ENCODE measurements around the gene ANAPC4. TPM values are rescaled to one million over a fixed set of nuclear protein-coding genes. Genes with fewer than 3 reads are reported as not detected.

ANAPC4 gene, protein sequence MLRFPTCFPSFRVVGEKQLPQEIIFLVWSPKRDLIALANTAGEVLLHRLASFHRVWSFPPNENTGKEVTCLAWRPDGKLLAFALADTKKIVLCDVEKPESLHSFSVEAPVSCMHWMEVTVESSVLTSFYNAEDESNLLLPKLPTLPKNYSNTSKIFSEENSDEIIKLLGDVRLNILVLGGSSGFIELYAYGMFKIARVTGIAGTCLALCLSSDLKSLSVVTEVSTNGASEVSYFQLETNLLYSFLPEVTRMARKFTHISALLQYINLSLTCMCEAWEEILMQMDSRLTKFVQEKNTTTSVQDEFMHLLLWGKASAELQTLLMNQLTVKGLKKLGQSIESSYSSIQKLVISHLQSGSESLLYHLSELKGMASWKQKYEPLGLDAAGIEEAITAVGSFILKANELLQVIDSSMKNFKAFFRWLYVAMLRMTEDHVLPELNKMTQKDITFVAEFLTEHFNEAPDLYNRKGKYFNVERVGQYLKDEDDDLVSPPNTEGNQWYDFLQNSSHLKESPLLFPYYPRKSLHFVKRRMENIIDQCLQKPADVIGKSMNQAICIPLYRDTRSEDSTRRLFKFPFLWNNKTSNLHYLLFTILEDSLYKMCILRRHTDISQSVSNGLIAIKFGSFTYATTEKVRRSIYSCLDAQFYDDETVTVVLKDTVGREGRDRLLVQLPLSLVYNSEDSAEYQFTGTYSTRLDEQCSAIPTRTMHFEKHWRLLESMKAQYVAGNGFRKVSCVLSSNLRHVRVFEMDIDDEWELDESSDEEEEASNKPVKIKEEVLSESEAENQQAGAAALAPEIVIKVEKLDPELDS
- total RNA-seq (2012; rRNA removed) (18.3 and 23.3 TPM in 2 replicates), polyA plus RNA-seq (2012; rRNA removed) (9.6 and 12.4 TPM in 2 replicates), Bru-seq, nascent RNA (percentile 74 among the genes with signal in this experiment), BruChase-seq, experiment 1, labeled RNA remaining after a 6-hour chase (percentile 74 among the genes with signal in this experiment), BruChase-seq, experiment 2, labeled RNA remaining after a 2-hour chase (percentile 87 among the genes with signal in this experiment)
- polyA plus RNA-seq (2012; cell fraction: cytosol; rRNA removed): 0.98 and 1.3 TPM in 2 replicates
- polyA plus RNA-seq (2012; cell fraction: nucleus; rRNA removed; ENCODE audit: low replicate concordance): 6.2 and 41.5 TPM in 2 replicates
- long read RNA-seq, transcript ANAPC4-201 (29 exons, 2,685 nt): major isoform, 16 of 36 reads
- long read RNA-seq, partial matches to known transcripts: 3 of 36 reads
- long read RNA-seq, other reads (novel, unspliced or antisense): 15 of 36 reads

DNA sequence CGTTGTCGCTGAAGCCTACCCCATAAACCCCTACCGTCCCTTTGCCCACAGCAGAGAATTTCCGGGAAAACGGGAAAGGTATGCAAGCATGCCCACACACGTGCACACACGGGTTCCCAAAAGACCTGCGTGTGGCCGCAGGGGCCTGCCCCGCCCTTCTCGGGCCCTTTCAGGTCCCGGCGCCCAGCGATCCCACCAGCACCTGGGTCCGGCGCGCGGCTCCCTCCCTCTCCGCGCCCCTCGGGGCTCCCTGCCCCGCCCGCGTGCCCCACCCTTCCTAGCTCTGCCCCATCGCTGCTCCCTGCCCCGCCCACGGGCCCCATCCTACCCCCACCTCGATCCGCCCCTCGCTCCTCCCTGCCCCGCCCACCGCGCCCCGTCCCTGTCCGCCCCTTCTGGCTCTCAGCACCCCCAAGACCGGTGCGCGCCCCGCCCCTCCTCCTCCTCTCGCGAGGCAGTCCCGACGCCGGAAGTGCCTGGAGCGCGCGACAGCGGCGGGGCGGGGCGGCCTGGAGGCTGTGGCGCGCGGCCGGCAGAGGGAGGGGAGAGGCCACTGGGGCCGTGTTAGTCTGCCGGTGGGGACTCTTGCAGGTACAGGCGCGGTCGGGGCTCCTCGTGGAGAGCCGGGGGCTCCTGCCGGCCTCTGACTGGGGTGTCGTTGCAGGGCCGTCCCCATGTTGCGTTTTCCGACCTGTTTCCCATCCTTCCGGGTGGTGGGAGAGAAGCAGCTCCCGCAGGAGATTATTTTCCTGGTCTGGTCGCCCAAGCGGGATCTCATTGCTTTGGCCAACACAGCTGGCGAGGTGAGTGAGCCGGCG lies at the start of gene ANAPC4:
Gene ANAPC4 (plus strand): TSS at position 510 of the 818 bp plus-strand sequence. CDS start 165 bp downstream, at position 675.
- H4K8ac ChIP-seq (ENCODE audit: low read depth in 2 of 2, low read length in 2 of 2): peak within 1 kb of the TSS; percentile 82 to 94
- peaks cover 5% of the 10 kb centered on the region; the same call in 1 of the 2 replicates for H3K36me3 ChIP-seq (ENCODE audit: control insufficient read depth, insufficient read depth, low read length)
- peak within 1 kb of the TSS; percentile 92 for H3K9ac ChIP-seq (ENCODE audit: low read depth, low read length)
- dilution Hi-C loops (cut with HindIII; ENCODE audit: low sequenced_read_pairs, unreplicated experiment) (no loop called here), in situ Hi-C loops (cut with MboI; ENCODE audit: low sequenced_read_pairs) (no loop called here), intact Hi-C loops (cut with micrococcal nuclease) (loop anchor here (10.0 kb wide), 1 partner anchor 522 kb away; no protein-coding TSS in a partner anchor)
- peak; percentile 82 for DNase-seq
- no peaks in the 10 kb centered on the region for H3K9me3 ChIP-seq (ENCODE audit: control insufficient read depth, insufficient read depth, low read length)
- H3K14ac ChIP-seq (replicated peaks; ENCODE audit: low read depth, low read length): peak within 1 kb of the TSS; percentile 87
- H3K9me1 ChIP-seq (ENCODE audit: insufficient read depth, low read length): peaks cover 16% of the 10 kb centered on the region
- H3K27me3 ChIP-seq (ENCODE audit: control insufficient read depth, insufficient read depth, low read length): no peaks in the 10 kb centered on the region
- H2AFZ ChIP-seq (replicated peaks; ENCODE audit: low read length, poor library complexity): peak within 1 kb of the TSS; percentile 98
- peak within 1 kb of the TSS; percentile 63 for H3K56ac ChIP-seq (ENCODE audit: extremely low read depth, insufficient read depth, low read length)
- H3K27ac ChIP-seq (ENCODE audit: insufficient read depth, low read length): peak within 1 kb of the TSS; percentile 73
- peak within 1 kb of the TSS; percentile 56 for H2BK5ac ChIP-seq (ENCODE audit: low read depth, low read length, poor library complexity, severe bottlenecking)
- H3K4ac ChIP-seq (ENCODE audit: low read depth, low read length): peak within 1 kb of the TSS; percentile 81
- H2AK9ac ChIP-seq (replicated peaks; ENCODE audit: low read depth, low read length, poor library complexity): peak within 1 kb of the TSS; percentile 89
- H2BK15ac ChIP-seq (ENCODE audit: low read depth, low read length): no peak within 1 kb of the TSS
- peak within 1 kb of the TSS; percentile 99 for H3K4me3 ChIP-seq (ENCODE audit: insufficient read depth, low read depth, low read length)
- CTCF ChIA-PET: interaction anchor here (0.9 kb wide), 1 partner anchor 65 kb away, joined by 3 read pairs; the partner anchor contains the start of gene ZCCHC4
- 0% methylated on average over 9 of the region's 74 CpGs; no CpG with 5 or more reads in 1 of the 2 experiments for WGBS, 2 experiments (ENCODE audit: extremely low coverage in 2 of 2, insufficient read length in 1 of 2)
- H2BK20ac ChIP-seq (ENCODE audit: low read depth, low read length): no peak within 1 kb of the TSS
- H3K23ac ChIP-seq (ENCODE audit: low read depth, low read length): peak within 1 kb of the TSS; percentile 67
- peaks cover 23 to 29% of the 10 kb centered on the region in 2 experiments for H3K79me1 ChIP-seq (ENCODE audit: low read depth in 1 of 2, low read length in 2 of 2)
- H3K18ac ChIP-seq (ENCODE audit: low read depth, low read length): peak within 1 kb of the TSS; percentile 74; the same call in 1 of the 2 replicates
- H4K91ac ChIP-seq (ENCODE audit: insufficient read depth, low read depth, low read length): peak within 1 kb of the TSS; percentile 83
- peak within 1 kb of the TSS; percentile 47 for H2BK120ac ChIP-seq (ENCODE audit: low read depth, low read length)
- H3K4me2 ChIP-seq (ENCODE audit: low read depth, low read length): peak within 1 kb of the TSS; percentile 92
- no peak within 1 kb of the TSS for H2AK5ac ChIP-seq (ENCODE audit: low read depth, low read length)
- H4K20me1 ChIP-seq (ENCODE audit: insufficient read depth, low read length): no peaks in the 10 kb centered on the region
- H4K5ac ChIP-seq (ENCODE audit: low read depth, low read length): peak within 1 kb of the TSS; percentile 94
- H3K4me1 ChIP-seq (ENCODE audit: control insufficient read depth, insufficient read depth, low read length): peaks cover 5% of the 10 kb centered on the region
- ATAC-seq (ENCODE audit: low read depth): peak; percentile 96
- no TSS peak for BruUV-seq (replicated peaks)
- POLR2A ChIA-PET (ENCODE audit: unreplicated experiment): no interaction called here
- TF ChIP-seq, protein P1, sequence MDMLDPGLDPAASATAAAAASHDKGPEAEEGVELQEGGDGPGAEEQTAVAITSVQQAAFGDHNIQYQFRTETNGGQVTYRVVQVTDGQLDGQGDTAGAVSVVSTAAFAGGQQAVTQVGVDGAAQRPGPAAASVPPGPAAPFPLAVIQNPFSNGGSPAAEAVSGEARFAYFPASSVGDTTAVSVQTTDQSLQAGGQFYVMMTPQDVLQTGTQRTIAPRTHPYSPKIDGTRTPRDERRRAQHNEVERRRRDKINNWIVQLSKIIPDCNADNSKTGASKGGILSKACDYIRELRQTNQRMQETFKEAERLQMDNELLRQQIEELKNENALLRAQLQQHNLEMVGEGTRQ (IDR thresholded peaks at IDR 0.05; ENCODE audit: low read depth, low read length): no peak
- no peak for TF ChIP-seq RFX5 (IDR thresholded peaks at IDR 0.05; ENCODE audit: low read depth, low read length)
- TF ChIP-seq FOS (IDR thresholded peaks at IDR 0.05; ENCODE audit: low read depth, low read length): no peak
- TF ChIP-seq BHLHE40 (IDR thresholded peaks at IDR 0.05; ENCODE audit: low read depth, low read length): no peak
- TF ChIP-seq NFE2L2 (IDR thresholded peaks at IDR 0.05; ENCODE audit: low read depth, low read length): no peak
- TF ChIP-seq MXI1 (IDR thresholded peaks at IDR 0.05; ENCODE audit: borderline replicate concordance, low read depth, low read length): no peak
- no peak for TF ChIP-seq RAD21 (IDR thresholded peaks at IDR 0.05; ENCODE audit: low read length)
- no peak for TF ChIP-seq CEBPB (IDR thresholded peaks at IDR 0.05; ENCODE audit: low read depth, low read length)
- no peak for TF ChIP-seq MAFK (IDR thresholded peaks at IDR 0.05; ENCODE audit: low read depth, low read length)
- TF ChIP-seq SMC3 (IDR thresholded peaks at IDR 0.05; ENCODE audit: low read depth, low read length): no peak
- TF ChIP-seq MAZ (IDR thresholded peaks at IDR 0.05; ENCODE audit: borderline replicate concordance, low read depth, low read length): peak; percentile 96; the same call in 1 of the 2 replicates
